ENCODE measurements around the gene PLCXD1.
"Not testable (repeated sequence)": the region's sequence is repeated elsewhere in the genome, so short reads cannot be mapped to it uniquely, and the experiment has no call there.

Gene PLCXD1

GRCh38 chrX:281166-281999 is at the start of gene PLCXD1:
Gene PLCXD1 (plus strand): TSS chrX:281381. CDS start chrX:284188, 2,807 bp downstream.
- in situ Hi-C loops (cut with MboI; ENCODE audit: low sequenced_read_pairs) = no loop called here

DNA sequence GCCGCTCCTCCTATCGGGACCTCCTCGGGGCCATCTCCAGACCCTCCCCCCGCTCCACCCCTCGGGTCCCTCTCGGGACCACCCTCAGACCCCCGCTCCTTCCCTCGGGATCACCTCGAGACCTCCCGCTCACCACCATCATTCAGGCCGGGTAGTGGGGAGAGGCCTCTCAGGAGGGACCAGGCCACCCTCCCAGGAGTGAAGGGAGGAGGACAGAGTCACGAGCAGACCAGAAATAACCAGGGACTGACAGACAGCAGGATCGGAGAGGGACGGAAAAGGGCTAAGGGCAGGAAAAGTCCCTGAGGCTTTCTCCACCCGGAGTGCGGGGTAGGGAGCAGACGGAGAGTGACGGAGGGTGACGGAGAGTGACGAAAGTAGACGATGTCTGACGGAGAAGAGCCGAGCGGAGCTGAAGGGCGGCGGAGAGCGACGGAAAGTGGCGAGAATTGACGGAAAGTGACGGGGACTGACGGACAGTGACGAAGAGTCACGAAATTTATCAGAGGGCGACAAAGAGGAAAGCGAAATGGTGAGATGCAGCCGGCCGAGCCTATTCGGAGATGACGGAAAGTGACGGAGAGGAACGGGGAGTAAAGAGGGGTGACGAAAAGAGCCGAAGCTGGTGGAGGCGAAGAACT is 49.4 kb upstream of the PLCXD1 start:
- in situ Hi-C loops (cut with MboI; ENCODE audit: low sequenced_read_pairs) = not testable (repeated sequence)

- in situ Hi-C loops (cut with MboI; ENCODE audit: low sequenced_read_pairs) = not testable (repeated sequence)
Observed at GRCh38 chrX:232278-232655, 48.9 kb upstream of the PLCXD1 start.

DNA sequence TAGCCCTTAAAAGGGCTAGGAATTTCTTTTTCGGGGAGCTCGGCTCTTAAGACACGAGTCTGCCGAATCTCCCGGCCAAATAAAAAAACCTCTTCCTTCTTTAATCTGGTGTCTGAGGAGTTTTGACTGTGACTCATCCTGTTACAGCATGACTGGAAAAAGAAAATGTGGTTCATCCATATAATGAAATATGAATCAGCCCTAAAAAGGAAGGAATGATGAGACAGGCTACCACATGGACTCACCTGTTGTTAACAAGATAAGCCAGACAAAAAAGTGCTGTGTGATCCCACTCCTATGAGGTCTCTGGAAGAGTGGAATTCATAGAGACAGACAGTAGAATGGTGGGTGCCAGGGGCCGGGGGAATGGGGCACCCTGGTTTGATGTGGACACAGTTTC is 45.0 kb upstream of the PLCXD1 start:
- in situ Hi-C loops (cut with MboI; ENCODE audit: low sequenced_read_pairs) = not testable (repeated sequence)

DNA sequence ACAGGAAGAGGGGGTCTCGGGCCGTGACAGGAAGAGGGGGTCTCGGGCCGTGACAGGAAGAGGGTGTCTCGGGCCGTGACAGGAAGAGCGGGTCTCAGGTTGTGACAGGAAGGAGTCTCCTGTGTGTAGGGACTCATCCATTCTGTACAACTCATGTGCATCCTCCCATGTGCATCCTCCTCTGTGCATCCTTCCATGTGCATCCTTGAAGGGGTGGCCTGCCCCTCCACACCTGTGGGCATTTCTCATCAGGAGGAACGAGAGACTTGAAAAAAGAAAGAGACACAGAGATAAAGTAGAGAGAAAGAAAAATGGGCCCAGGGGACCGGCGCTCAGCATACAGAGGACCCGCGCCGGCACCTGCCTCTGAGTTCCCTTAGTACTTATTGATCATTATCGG is 30.2 kb upstream of the PLCXD1 start:
- in situ Hi-C loops (cut with MboI; ENCODE audit: low sequenced_read_pairs) = no loop called here

DNA sequence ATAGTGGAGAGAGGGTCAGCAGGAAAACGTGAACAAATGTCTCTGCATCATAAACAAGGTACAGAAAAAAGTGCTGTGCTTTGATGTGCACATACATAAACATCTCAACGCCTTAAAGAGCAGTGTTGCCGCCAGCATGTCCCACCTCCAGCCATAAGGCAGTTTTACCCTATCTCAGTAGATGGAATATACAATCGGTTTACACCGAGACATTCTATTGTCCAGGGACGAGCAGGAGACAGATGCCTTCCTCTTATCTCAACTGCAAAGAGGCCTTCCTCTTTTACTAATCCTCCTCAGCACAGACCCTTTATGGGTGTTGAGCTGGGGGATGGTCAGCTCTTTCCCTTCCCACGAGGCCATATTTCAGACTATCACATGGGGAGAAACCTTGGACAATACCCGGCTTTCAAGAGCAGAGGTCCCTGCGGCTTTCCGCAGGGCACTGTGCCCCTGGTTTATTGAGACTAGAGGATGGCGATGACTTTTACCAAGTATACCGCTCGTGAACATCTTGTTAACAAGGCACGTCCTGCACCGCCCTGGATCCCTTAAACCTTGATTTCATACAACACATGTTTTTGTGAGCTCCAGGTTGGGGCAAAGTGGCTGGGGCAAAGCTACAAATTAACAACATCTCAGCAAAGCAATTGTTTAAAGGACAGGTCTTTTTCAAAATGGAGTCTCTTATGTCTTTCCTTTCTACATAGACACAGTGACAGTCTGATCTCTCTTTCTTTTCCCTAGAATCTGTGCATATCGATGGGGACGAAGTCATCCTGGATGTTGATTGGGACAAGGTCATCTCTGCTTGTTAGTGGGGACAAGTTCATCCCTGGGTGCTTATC is 29.6 kb upstream of the PLCXD1 start:
- in situ Hi-C loops (cut with MboI; ENCODE audit: low sequenced_read_pairs) = not testable (repeated sequence)

GRCh38 chrX:252244-252956 is 28.8 kb upstream of the PLCXD1 start:
- in situ Hi-C loops (cut with MboI; ENCODE audit: low sequenced_read_pairs) = no loop called here

- in situ Hi-C loops (cut with MboI; ENCODE audit: low sequenced_read_pairs) = no loop called here
Observed at GRCh38 chrX:252957-253291, 28.3 kb upstream of the PLCXD1 start.

DNA sequence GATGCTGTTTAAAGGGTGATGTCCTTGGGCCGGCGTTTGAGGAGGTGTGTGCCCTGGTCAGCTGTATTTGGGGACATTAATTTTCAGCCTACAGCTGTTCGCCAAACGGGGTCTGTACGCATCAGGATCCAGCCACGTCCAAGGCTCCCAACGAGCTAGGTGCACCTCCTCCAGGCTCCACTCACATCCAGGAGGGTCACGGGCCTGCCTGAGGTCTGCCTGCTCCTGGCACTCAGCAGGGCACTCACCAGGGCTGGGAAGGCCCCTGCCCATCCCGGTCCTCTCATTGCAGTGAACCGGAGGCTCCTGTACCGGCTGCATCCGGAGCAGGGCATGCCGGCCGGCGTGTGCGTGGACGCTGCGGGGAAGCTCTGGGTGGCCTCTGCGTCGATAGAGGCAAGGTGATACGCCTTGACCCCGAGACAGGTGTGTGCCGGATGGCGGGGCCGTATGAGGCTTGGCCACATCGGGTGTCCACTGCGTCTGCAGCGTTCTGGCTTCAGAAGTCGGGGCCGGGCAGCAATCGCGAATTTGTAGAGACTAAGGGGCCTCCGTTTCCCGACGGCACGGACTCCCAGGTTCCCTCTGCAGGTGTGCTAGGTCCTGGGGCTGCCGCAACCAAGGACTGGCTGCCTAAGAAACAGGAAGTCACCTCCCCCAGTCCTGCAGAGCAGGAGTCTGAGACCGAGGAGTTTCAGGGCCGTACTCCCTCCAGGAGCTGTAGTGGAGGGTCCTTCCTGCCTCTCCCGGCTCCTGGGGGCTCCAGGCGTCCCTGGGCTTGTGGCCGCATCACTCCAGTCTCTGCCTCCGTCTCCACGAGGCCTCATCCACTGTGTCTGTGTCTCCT is 27.5 kb upstream of the PLCXD1 start:
- in situ Hi-C loops (cut with MboI; ENCODE audit: low sequenced_read_pairs) = no loop called here

- in situ Hi-C loops (cut with MboI; ENCODE audit: low sequenced_read_pairs) = no loop called here
Observed at GRCh38 chrX:254630-255215, 26.5 kb upstream of the PLCXD1 start.

DNA sequence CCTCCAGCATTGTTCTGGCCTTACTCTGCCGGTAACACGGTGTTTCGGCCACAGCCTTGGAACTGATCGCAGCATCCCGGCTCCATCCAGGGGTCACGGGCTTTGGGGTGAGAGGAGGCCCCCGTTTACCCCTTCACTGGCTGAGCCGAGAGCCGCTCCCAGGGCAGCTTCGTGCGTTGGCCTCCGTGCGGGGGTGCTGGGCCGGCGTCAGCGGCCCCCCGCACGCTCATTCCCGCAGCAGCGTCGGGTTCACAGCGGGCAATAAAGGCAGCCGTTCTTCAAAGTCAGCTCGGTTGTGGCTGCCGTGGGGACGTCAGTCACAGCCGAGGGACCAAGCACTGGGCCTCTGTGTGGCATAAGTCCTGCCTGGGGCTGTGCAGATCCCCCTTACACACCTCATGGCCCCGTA is 25.3 kb upstream of the PLCXD1 start:
- in situ Hi-C loops (cut with MboI; ENCODE audit: low sequenced_read_pairs) = no loop called here

DNA sequence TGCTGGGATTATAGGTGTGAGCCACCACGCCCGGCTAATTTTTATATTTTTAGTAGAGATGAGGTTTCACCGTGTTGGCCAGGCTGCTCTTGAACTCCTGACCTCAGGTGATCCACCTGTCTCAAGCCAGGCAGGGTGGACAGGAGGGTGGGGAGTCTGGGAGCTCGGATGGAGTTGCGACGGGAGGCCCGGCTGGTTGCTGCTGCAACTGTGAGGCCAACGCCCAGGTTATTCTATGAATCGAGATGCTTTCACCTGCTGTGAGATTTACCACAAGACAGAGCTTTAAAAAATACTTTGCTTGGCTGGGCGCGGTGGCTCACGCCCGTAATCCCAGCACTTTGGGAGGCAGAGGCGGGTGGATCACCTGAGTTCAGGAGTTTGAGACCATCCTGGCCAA is 24.1 kb upstream of the PLCXD1 start:
- in situ Hi-C loops (cut with MboI; ENCODE audit: low sequenced_read_pairs) = not testable (repeated sequence)

DNA sequence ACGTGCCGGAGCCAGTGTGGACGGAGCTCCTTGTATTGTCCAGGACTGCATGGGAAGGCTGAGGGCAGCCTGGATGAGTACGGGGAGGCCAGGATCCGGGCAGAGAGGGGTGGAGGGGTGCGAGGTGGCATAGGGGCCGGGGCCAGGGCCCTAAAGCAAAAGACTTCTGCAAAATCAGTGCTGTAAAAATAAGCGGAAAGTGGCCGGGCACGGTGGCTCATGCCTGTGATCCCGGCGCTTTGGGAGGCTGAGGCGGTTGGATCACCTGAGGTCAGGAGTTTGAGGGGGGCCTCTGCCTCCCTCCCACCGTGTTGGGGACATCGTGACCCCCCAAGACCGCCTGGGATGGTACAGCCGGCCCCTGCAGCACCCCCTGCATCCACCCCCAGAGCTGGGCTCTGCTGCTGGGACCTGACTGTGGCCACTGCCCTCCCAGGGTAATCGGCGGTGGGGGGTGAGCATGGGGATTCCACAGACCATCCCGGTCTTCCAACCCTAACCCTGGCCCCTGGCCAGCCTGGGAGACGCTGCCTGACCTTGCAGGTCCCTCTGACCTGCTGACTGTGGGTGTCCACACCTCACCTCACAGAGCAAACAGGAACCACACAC is 23.4 kb upstream of the PLCXD1 start:
- in situ Hi-C loops (cut with MboI; ENCODE audit: low sequenced_read_pairs) = no loop called here

DNA sequence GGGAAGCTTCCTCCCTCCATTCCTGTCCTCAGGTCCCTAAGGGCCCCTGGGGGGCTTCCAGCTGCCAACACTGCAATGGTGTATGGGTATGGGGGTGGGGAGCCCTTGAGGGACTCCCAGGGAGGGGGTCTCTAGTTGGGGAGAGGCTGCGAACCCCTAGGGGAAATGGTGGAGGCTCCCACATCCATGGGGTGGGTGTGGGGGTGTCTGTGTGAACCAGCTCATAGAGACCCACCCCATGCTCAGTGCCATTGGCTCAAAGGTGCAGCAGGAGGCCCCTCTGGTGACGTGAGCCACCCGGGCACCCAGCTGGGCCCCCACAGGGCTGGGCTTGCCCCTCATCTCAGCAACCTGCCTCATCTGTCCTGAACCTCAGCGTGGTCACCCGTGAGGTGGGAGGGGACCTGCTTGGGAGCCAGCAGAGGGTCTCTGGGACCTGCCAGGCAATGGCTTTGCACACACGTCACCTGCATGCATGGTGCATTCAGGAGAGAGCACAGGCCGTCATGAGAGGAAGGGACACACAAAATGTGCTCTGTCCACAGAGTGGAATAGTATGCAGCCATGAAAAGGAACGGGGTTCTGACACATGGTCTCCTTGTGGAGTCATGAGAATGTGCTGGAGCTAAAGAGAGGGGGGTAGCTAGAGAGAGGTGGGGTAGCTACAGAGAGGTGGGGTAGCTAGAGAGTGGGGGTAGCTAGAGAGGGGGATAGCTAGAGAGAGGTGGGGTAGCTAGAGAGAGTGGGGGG is 22.7 kb upstream of the PLCXD1 start:
- in situ Hi-C loops (cut with MboI; ENCODE audit: low sequenced_read_pairs) = no loop called here

DNA sequence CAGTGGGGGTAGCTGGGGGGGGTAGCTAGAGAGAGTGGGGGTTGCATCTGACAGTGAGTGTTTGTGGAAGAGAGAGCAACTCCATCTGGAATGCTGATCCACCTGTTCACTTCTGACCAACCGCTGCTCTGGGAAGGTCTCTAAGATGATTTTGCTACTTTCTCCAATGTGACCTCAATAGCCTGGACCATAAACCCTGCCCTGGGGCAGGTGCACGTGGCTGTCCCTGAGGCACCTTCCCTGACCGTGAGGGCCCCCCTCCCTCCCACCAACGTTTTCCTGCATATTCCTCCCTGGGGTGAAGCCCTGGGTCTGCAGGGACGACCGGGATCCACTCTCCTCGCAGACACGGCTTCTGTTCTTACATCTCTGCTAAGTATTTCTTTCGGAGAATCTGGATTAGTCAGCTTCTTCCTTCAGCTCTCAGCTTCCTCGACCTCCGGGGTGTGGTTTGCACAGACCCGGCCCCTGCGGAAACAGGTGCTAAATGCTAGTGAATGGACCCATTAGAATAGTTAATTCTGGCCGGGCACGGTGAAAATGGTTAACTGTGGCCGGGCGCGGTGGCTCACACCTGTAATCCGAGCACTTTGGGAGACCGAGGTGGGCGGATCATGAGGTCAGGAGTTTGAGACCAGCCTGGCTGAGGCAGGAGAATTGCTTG is 21.4 kb upstream of the PLCXD1 start:
- in situ Hi-C loops (cut with MboI; ENCODE audit: low sequenced_read_pairs) = no loop called here

GRCh38 chrX:261167-261918 is 19.8 kb upstream of the PLCXD1 start:
- in situ Hi-C loops (cut with MboI; ENCODE audit: low sequenced_read_pairs) = no loop called here

DNA sequence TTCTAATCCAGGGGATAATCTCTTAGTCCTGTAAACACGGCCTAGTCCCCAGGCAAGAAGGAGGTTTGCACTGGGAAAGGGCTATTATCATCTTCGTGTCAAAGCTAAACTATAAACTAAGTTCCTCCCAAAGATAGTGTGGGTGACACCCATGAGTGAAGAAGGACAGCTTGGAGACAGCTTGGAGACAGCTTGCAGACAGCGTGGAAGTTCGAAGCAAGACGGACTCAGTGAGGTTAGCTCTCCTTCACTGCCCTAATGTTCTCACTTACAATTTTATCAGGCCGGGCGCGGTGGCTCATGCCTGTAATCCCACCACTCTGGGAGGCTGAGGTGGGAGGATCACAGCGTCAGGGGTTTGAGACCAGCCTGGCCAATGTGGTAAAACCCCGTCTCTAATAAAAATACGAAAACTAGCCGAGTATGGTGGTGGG is 19.2 kb upstream of the PLCXD1 start:
- in situ Hi-C loops (cut with MboI; ENCODE audit: low sequenced_read_pairs) = no loop called here

Data from hTERT RPE-1 (cell line).